Activated T-cell treated with anti-CD3 and anti-CD28 coated beads, Interleukin-2, amount 50 U/mL, for 48 hours (primary cell): ENCODE measurements around the gene ASAP3.
"Not testable (repeated sequence)": the region's sequence is repeated elsewhere in the genome, so short reads cannot be mapped to it uniquely, and the experiment has no call there.

ENCODE experiments used
- DNase-seq, 2 experiments: peaks; one replicate each; pipeline ENCODE4 v3.0.0-alpha.2; 2020

The ASAP3 gene

DNA sequence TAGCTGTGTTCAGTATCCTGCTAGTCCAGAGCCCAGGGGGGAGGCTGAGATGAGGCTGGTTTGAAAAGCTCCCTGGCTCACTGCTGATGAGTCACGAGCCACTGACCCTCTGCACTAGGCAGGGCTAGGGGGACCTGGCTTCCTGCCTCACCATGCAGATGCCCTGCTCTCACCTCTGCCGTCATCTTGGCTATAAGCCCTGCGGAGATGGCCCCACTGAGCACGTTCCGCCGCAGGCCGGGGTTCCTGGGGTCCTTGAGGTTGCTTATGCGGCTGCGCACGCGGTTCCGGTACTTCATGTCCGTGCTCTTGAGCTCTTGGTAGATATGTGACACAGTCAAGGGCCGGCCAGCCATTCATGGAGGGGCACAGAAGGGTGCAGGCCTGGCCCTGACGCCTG, 90.3 kb downstream of the ASAP3 start:
- no peak for DNase-seq

DNA sequence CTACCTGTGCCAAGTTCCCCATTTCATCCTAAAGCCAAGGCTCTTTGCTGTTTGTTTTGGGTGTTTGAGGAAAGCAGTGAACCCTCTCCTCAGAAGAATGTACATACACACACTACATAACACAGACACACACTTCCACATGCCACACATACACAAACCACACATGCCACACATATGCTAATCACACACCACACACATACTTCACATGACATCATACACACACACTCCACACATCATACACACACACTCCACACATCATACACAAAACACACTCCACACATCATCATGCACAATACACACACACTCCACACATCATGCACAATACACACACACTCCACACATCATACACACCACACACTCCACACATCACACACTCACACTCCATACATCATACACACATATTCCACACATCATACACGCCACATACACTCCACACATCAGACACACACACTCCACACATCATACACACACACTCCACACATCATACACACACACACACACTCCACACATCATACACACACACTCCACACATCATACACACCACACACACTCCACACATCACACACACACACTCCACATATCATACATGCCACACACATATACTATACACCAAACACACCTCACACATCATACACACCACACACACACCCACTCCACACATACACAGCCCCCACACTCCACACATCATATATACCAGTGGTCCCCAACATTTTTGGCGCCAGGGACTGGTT, 91.7 kb downstream of the ASAP3 start:
- no peak for DNase-seq

DNA sequence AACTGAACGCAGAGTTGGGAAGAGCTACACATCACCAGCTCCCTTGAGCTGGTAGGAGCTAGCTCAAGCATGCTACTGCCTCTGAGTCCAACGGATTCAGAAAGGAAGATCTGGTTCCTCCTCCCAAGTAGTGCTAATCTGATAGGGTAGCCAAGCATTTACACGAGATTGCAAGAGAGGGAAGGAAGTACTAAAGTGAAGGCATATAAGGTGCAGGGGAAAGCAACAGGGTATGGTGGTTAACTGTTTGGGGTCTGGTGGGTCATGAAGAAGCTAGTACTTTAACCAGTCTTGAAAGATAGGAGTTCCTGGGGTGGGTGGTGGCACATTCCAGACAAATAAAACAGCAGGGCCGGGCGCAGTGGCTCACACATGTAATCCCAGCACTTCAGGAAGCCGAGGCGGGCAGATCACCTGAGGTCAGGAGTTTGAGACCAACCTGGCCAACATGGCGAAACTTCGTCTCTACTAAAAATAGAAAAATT, 94.1 kb downstream of the ASAP3 start:
- no peak for DNase-seq

DNA sequence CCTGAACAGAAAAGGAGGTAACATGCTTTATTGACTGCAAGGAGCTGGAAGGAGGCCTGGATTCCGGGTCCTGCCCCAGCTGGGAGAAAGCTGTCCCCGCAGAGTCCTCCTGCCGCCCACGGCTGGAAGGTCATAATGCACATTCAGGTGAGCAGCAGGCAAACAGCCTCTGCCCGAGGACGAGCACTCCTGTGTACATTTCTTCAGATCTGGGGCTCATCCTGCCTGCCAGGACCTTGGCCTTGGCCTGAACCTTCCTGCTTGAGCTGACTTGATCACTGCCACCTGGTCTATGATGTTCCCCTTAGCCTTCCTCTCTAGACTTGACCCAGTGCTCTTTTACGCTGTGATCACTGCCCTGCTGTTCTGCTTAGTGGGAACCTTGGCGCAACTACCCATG, 96.5 kb downstream of the ASAP3 start:
- DNase-seq: no peak

DNA sequence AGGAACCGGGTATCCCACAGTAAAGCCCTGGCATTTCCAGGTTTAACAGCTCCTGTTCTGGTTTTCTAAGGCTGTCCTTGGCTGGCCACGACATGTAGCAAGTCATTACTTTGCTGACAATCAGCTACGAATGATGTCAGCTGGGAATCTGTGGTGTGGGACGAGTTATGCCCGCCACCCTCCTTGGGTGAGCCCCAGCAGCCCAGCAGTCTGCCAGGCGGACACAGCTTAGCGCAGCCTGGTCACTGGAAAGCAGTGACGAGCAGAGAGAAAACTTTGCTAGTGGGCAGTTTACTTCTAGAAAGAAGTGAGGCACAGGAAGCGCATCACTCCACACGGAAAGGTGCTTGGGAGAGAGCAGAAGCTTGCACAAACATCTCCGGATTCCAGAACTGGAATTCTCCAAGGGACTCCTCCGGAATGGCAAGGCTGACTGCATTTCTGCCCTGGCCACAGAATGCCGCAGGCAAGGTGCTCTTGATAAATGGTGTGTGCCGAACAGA, 98.8 kb downstream of the ASAP3 start:
- DNase-seq: no peak

DNA sequence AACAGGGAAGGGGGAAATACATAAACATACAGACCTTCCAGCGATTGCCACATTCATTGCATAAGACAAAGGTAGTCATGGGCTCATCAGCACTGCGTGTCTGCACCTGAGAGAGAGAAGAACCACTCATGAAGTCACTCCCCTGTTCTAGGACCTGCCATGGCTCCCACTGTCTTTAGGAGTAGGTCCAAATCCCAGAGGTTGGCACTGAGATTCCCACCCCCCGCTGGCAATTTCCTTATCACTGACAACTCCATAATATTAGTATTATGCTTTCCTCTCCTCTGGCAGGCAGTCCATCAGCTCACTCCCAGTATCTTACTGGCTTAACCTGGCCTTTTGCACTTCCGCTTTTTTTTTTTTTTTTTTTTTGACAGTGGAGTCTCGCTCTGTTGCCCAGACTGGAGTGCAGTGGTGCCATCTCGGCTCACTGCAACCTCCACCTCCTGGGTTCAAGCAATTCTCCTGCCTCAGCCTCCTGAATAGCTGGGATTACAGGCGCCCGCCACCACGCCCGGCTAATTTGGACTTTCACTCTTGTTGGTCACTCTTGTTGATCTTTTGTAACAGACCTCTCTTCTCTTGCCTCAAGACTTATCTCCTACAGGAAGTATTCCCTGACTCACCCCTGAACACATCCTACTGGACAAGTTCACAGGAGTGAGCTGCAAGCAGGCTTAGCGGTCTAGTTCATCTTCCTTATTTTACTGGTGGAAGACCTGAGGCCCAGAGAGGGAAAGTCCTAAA, 99.5 kb downstream of the ASAP3 start:
- no peak for DNase-seq

DNA sequence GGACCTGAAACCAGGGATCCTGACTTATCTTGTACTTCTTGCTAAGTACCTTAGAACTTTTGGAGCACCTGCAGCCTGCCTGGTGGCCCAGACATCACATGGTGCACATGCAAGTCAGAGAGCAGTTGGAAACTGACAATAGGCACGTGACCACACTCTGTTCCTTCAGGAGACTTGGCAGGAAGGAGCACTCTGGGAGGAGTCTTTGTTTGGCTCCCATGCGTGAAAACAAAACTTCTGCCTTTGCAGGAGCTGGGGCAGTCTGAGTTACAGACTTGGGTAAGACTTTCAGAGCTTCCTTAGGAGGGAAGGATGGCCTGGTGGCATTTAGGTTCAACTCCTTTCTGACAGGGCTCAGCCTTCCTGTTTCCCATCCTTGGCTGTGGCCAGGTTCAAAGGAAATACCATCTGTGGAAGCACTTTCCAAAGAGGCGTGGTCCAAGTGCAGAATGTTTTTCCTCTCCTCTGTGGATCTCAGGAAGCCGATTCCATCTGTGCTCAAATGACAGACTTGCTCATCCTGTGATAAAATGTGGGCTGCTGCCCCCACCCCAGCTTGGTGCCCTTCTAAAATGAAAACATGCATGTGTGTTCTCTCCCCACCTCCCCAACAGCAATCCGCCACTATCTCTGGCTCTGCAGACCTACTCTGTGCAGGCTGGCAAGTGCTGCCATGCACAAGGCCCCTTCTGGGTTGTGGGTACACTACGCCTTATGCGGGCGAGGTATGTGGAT, 100.2 kb downstream of the ASAP3 start:
- DNase-seq: no peak

DNA sequence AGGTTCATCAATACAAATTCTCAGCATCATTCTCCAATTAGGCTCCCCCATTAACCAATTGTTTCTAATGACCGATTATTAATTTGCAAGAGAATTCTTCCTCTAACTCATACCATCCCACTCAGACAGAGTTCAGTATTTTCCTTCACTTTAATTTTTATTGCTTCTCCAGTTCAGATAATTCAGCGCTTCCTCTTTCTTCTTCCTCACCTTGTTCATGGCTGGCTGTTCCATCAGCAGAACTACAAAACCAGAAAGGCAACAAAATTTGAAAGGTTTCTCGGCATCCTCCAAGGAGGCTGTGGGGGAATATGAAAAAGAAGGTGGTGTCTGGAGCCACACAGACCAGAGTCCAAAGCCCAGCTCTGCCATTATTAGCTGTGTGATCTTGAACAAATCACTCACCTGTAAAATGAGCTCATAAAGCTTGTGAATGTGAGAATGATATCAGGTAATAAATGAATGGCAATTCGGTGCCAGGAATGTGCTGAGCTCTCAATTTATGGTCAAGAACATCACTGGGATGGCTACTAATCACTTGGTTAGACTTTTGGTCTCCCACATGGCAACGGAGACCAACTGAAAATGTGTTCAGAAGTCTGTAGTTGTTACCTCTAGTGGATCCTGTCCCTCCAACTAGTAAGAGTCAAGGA, 102.6 kb downstream of the ASAP3 start:
- no peak for DNase-seq

DNA sequence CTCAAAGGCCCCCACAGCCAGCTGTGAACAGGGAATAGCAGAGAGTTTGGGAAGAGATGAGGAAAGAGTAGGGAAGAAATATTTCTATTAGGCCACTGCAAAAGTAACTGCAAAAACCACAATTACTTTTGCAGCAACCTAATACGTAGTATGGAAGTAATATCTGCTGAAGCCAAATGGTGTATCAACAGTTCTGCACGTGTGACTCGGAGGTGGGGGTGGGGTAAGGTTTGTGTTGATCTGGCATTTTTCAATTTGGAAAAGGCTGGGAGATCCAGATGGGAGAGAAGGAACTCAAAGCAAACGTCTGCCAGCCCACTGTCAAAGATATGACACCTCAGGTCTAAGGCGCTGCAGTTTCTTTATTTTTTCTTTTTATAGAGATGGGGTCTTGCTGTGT, 103.3 kb downstream of the ASAP3 start:
- DNase-seq: no peak

DNA sequence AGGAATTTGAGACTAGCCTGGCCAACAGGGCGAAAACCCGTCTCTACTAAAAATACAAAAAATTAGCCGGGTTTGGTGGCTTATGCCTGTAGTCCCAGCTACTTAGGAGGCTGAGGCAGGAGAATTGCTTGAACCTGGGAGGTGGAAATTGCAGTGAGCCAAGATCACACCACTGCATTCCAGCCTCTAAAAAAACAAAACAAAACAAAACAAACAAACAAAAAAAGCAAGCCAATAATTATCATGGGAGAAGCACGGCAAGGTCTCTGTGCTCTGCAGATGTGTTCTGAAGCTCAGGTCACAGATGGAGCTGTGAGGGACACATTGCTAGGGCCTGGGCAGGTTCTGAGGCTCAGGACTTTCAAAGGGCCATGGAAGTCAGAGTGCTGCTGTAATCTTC, 103.7 kb downstream of the ASAP3 start:
- not testable (repeated sequence) for DNase-seq
